SH-SY5Y (cell line): ENCODE data around the gene EDC3.

Source experiments
- GATA2 ChIP-seq: IDR thresholded peaks from 2 replicates; pipeline ENCODE4 v1.6.1; 2011; ENCODE audit warnings: mild to moderate bottlenecking, low read depth, low read length
- GATA3 ChIP-seq: IDR thresholded peaks from 2 replicates; pipeline ENCODE4 v1.6.1; 2011; ENCODE audit warnings: low read depth, mild to moderate bottlenecking, low read length, moderate library complexity

- TF ChIP-seq GATA2 (no peak), GATA3 (no peak)
Observed at GRCh38 chr15:74722591-74722990, 26.8 kb upstream of the EDC3 start.
